ENCODE results near the gene ERBB2.

The ERBB2 gene

GRCh38 chr17:39772987-39773934 is 73.4 kb downstream of the ERBB2 start:
- DNase-seq: no peak
- 88% methylated on average over 4 of the region's 7 CpGs for WGBS (ENCODE audit: insufficient coverage)
- Histone ChIP-seq H3K4me3 (ENCODE audit: control insufficient read depth in 1 of 7, extremely low read depth in 1 of 7, insufficient read depth in 4 of 7, low read depth in 2 of 7, low read length in 6 of 7) (no peak overlapping the region), H3K27me3 (replicated peaks in 2 of 5; ENCODE audit: control insufficient read depth in 4 of 5, insufficient read depth in 5 of 5, low read length in 4 of 5) (peaks cover 0 to 34% (median 20%) of the 10 kb centered on the region in 5 experiments), H3K9me3 (ENCODE audit: control extremely low read depth in 1 of 5, control insufficient read depth in 4 of 5, insufficient read depth in 2 of 5, low read depth in 1 of 5, low read length in 4 of 5) (no peaks in the 10 kb centered on the region), H3K36me3 (ENCODE audit: control insufficient read depth in 4 of 4, insufficient read depth in 4 of 4, low read length in 3 of 4) (no peaks in the 10 kb centered on the region), H3K27ac (ENCODE audit: insufficient read depth in 1 of 2, low read depth in 1 of 2, low read length in 2 of 2, poor library complexity in 1 of 2, severe bottlenecking in 2 of 2) (no peak overlapping the region), H3K4me1 (ENCODE audit: control extremely low read depth in 1 of 4, control insufficient read depth in 4 of 4, insufficient read depth in 4 of 4, low read length in 3 of 4) (no peaks in the 10 kb centered on the region)
- CTCF ChIA-PET: no interaction called here
- POLR2A ChIA-PET: no interaction called here

GRCh38 chr17:39774047-39774446 is 74.2 kb downstream of the ERBB2 start:
- Histone ChIP-seq H3K9me3 (ENCODE audit: control extremely low read depth in 1 of 5, control insufficient read depth in 4 of 5, insufficient read depth in 2 of 5, low read depth in 1 of 5, low read length in 4 of 5) (no peaks in the 10 kb centered on the region), H3K4me1 (ENCODE audit: control extremely low read depth in 1 of 4, control insufficient read depth in 4 of 4, insufficient read depth in 4 of 4, low read length in 3 of 4) (no peaks in the 10 kb centered on the region), H3K27me3 (replicated peaks in 2 of 5; ENCODE audit: control insufficient read depth in 4 of 5, insufficient read depth in 5 of 5, low read length in 4 of 5) (peaks cover 0 to 40% (median 18%) of the 10 kb centered on the region in 5 experiments), H3K4me3 (ENCODE audit: control insufficient read depth in 1 of 7, extremely low read depth in 1 of 7, insufficient read depth in 4 of 7, low read depth in 2 of 7, low read length in 6 of 7) (no peak overlapping the region), H3K27ac (ENCODE audit: insufficient read depth in 1 of 2, low read depth in 1 of 2, low read length in 2 of 2, poor library complexity in 1 of 2, severe bottlenecking in 2 of 2) (no peak overlapping the region), H3K36me3 (ENCODE audit: control insufficient read depth in 4 of 4, insufficient read depth in 4 of 4, low read length in 3 of 4) (no peaks in the 10 kb centered on the region)
- ChIA-PET CTCF (no interaction called here), POLR2A (no interaction called here)
- 100% methylated on average over 1 of the region's 4 CpGs for WGBS (ENCODE audit: insufficient coverage)
- DNase-seq: no peak

DNA sequence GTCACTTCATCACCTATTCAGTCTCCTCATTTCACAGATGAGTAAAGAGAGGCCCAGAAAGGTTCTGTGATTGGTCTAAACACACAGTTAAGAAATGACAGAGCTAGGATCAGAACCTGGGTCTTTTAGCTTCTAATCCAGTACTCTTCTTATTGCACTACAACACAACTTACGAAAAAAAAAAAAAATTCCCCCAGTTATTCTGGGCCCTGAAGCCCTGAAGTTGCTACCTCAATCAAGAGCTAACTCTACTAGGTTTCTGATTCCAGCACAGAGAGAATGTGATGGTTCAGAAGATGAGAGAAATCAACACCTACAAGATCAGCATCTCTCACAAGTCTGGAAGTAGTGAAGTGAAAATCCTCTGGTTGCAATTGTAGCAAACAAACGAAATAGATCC is 75.2 kb downstream of the ERBB2 start:
- no CpG with 5 or more reads among the region's 2 CpGs for WGBS (ENCODE audit: insufficient coverage)
- DNase-seq: no peak
- CTCF ChIA-PET: no interaction called here
- POLR2A ChIA-PET: no interaction called here
- no peaks in the 10 kb centered on the region for H3K36me3 ChIP-seq (ENCODE audit: control insufficient read depth in 4 of 4, insufficient read depth in 4 of 4, low read length in 3 of 4)
- H3K27me3 ChIP-seq (replicated peaks in 2 of 5; ENCODE audit: control insufficient read depth in 4 of 5, insufficient read depth in 5 of 5, low read length in 4 of 5): peaks cover 0 to 49% (median 22%) of the 10 kb centered on the region in 5 experiments
- no peak overlapping the region for H3K4me3 ChIP-seq (ENCODE audit: control insufficient read depth in 1 of 7, extremely low read depth in 1 of 7, insufficient read depth in 4 of 7, low read depth in 2 of 7, low read length in 6 of 7)
- H3K4me1 ChIP-seq (ENCODE audit: control extremely low read depth in 1 of 4, control insufficient read depth in 4 of 4, insufficient read depth in 4 of 4, low read length in 3 of 4): no peaks in the 10 kb centered on the region
- H3K27ac ChIP-seq (ENCODE audit: insufficient read depth in 1 of 2, low read depth in 1 of 2, low read length in 2 of 2, poor library complexity in 1 of 2, severe bottlenecking in 2 of 2): no peak overlapping the region
- H3K9me3 ChIP-seq (ENCODE audit: control extremely low read depth in 1 of 5, control insufficient read depth in 4 of 5, insufficient read depth in 2 of 5, low read depth in 1 of 5, low read length in 4 of 5): no peaks in the 10 kb centered on the region

DNA sequence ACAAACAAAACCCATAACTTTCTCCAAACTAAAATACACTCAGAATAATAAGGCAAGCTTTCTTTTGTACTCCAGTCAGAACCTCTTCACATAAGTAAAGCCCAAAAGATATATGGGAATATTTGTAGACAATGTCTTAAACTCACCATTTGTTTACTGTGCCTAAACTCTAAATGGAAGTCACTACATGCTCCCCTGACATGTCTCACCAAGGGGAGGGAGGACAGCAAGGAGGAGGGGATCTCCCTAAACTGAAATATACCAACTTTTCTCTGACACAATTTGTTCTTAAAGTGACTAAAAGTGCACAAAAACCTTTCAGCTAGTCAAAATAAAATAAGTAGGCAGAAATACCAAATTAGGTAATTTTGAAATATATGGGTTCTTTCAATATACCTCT is 76.4 kb downstream of the ERBB2 start:
- no peaks in the 10 kb centered on the region for H3K36me3 ChIP-seq (ENCODE audit: control insufficient read depth in 4 of 4, insufficient read depth in 4 of 4, low read length in 3 of 4)
- ChIA-PET POLR2A (no interaction called here), CTCF (interaction anchor here (1.2 to 1.7 kb wide), 2 partner anchors 18 to 21 kb away, joined by 3 to 4 read pairs; no protein-coding TSS in a partner anchor)
- H3K27me3 ChIP-seq (replicated peaks in 2 of 5; ENCODE audit: control insufficient read depth in 4 of 5, insufficient read depth in 5 of 5, low read length in 4 of 5): peaks cover 0 to 55% (median 19%) of the 10 kb centered on the region in 5 experiments
- no peak for DNase-seq
- H3K9me3 ChIP-seq (ENCODE audit: control extremely low read depth in 1 of 5, control insufficient read depth in 4 of 5, insufficient read depth in 2 of 5, low read depth in 1 of 5, low read length in 4 of 5): no peaks in the 10 kb centered on the region
- H3K4me3 ChIP-seq (ENCODE audit: control insufficient read depth in 1 of 7, extremely low read depth in 1 of 7, insufficient read depth in 4 of 7, low read depth in 2 of 7, low read length in 6 of 7): no peak overlapping the region
- no peak overlapping the region for H3K27ac ChIP-seq (ENCODE audit: insufficient read depth in 1 of 2, low read depth in 1 of 2, low read length in 2 of 2, poor library complexity in 1 of 2, severe bottlenecking in 2 of 2)
- H3K4me1 ChIP-seq (ENCODE audit: control extremely low read depth in 1 of 4, control insufficient read depth in 4 of 4, insufficient read depth in 4 of 4, low read length in 3 of 4): peaks cover 0 to 5% (median 1%) of the 10 kb centered on the region in 4 experiments

GRCh38 chr17:39777534-39778365 is 77.9 kb downstream of the ERBB2 start:
- POLR2A ChIA-PET: no interaction called here
- no peak overlapping the region for H3K27ac ChIP-seq (ENCODE audit: insufficient read depth in 1 of 2, low read depth in 1 of 2, low read length in 2 of 2, poor library complexity in 1 of 2, severe bottlenecking in 2 of 2)
- WGBS (ENCODE audit: insufficient coverage): 59% methylated on average over 8 of the region's 11 CpGs
- no peak for DNase-seq
- no peaks in the 10 kb centered on the region for H3K36me3 ChIP-seq (ENCODE audit: control insufficient read depth in 4 of 4, insufficient read depth in 4 of 4, low read length in 3 of 4)
- H3K4me3 ChIP-seq (ENCODE audit: control insufficient read depth in 1 of 7, extremely low read depth in 1 of 7, insufficient read depth in 4 of 7, low read depth in 2 of 7, low read length in 6 of 7): no peak overlapping the region
- H3K9me3 ChIP-seq (ENCODE audit: control extremely low read depth in 1 of 5, control insufficient read depth in 4 of 5, insufficient read depth in 2 of 5, low read depth in 1 of 5, low read length in 4 of 5): no peaks in the 10 kb centered on the region
- CTCF ChIA-PET: interaction anchor here (1.7 kb wide), 1 partner anchor 23 kb away, joined by 4 read pairs; no protein-coding TSS in a partner anchor
- H3K27me3 ChIP-seq (replicated peaks in 2 of 5; ENCODE audit: control insufficient read depth in 4 of 5, insufficient read depth in 5 of 5, low read length in 4 of 5): peaks cover 0 to 68% (median 23%) of the 10 kb centered on the region in 5 experiments
- H3K4me1 ChIP-seq (ENCODE audit: control extremely low read depth in 1 of 4, control insufficient read depth in 4 of 4, insufficient read depth in 4 of 4, low read length in 3 of 4): peaks cover 0 to 11% (median 3%) of the 10 kb centered on the region in 4 experiments

Measured in common myeloid progenitor, CD34-positive (primary cell).